ENCODE data around the gene MAP4K5. TPM values are rescaled to one million over a fixed set of nuclear protein-coding genes. Genes with fewer than 3 reads are reported as not detected.

The MAP4K5 gene
- total and polyA plus RNA-seq, 8 donors = 46.4 to 71.8 (median 62.6) TPM

DNA sequence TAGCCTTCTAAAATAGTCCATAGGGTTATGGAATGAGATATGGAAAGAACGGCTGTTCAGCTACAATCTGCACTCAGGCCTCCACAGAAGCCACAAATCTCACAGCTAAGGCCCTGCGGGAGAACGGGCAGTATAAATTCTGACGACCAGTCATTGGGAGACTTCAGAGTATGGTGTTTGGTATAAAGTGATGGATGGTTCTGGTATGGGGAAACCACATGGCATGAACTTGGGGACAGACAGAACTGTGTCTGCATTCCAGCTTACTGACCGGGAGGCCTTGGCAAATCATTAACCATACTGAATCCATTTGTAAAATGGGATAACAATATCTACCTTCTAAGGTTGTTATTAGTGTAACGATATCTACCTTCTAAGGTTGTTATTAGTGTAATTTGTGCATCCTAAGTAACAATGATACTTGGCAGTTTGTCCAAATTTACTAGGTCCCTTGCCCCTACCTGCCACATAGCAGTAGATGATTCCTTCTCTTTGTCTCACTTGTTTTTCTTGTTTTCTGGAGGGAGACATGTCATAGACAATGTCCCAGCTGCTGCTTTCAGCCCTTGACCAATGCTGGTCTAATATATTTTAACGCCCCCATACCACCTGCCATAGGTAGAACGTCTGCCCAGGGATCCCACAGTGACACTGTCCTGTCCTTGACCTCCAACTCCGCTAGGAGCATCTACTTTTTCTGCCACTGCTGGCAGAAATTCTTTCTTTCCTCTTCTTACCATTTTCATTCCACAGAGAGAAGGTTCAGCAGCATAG is 142.5 kb downstream of the MAP4K5 start:
- Histone ChIP-seq H3K4me1 (peaks cover 3 to 10% of the 10 kb centered on the region in 2 donors), H3K27me3 (no peaks in the 10 kb centered on the region), H3K9me3 (no peaks in the 10 kb centered on the region), H3K36me3 (no peaks in the 10 kb centered on the region), H3K27ac (no peak overlapping the region), H3K4me3 (no peak overlapping the region)
- TF ChIP-seq, protein P1, sequence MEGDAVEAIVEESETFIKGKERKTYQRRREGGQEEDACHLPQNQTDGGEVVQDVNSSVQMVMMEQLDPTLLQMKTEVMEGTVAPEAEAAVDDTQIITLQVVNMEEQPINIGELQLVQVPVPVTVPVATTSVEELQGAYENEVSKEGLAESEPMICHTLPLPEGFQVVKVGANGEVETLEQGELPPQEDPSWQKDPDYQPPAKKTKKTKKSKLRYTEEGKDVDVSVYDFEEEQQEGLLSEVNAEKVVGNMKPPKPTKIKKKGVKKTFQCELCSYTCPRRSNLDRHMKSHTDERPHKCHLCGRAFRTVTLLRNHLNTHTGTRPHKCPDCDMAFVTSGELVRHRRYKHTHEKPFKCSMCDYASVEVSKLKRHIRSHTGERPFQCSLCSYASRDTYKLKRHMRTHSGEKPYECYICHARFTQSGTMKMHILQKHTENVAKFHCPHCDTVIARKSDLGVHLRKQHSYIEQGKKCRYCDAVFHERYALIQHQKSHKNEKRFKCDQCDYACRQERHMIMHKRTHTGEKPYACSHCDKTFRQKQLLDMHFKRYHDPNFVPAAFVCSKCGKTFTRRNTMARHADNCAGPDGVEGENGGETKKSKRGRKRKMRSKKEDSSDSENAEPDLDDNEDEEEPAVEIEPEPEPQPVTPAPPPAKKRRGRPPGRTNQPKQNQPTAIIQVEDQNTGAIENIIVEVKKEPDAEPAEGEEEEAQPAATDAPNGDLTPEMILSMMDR (IDR thresholded peaks at IDR 0.05) = no peak
- intact Hi-C loops (cut with DNase I) = no loop called here
- DNase-seq = no peak
- no peak for ATAC-seq

DNA sequence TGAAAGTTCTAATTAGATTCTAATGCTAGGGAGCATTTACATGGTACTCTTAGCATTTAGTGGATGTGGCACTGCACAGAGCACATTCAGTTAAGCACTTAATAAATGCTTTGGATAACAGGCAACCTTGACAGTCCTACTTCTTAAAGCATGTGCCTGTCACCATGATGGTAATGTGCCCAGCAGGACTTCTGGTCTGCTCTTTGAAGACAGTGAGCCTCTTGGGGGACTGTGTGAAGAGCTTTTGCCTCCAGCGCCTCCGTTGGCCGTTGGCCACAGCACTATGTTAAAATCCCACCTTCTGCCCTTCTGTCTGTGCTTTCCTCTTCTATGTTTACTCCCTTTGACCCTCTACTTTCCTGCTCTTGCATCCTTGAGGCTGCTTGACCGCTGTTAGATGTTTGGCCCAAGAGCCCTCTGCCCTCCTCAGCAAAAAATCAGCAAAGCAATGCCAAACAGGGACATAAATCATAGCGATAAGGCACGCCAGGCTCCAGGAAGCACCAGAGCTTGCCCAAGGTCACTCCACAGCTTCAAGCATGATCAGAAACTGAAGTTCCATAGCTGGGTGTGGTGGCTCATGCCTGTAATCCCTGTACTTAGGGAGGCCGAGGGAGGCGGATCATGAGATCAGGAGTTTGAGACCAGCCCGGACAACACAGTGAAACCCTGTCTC is 144.0 kb downstream of the MAP4K5 start:
- Histone ChIP-seq H3K4me1 (peaks cover 0 to 3% of the 10 kb centered on the region in 2 donors), H3K27me3 (no peaks in the 10 kb centered on the region), H3K27ac (no peak overlapping the region), H3K9me3 (no peaks in the 10 kb centered on the region), H3K36me3 (no peaks in the 10 kb centered on the region), H3K4me3 (no peak overlapping the region)
- TF ChIP-seq, protein P1 (IDR thresholded peaks at IDR 0.05) = no peak
- ATAC-seq (peak; percentile 75), DNase-seq (no peak)
- intact Hi-C loops (cut with DNase I) = no loop called here

DNA sequence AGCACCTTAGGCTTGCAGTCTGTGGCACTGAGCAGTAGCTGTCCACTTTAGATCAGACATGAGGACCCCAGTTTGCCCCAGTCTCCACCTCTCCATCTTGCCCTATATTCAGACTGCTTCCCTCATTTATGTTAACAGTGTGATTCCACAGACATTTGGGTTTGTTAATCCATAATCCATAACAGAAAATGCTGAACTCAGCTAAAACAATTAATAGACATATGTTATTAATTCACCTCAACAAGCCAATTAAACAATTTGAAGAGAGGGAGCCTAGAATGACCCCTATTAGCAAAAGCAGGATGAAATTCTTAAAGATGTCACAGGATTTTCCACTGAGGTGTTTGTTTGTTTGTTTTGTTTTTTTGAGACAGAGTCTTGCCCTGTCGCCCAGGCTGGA is 144.8 kb downstream of the MAP4K5 start:
- H3K27me3 ChIP-seq = no peaks in the 10 kb centered on the region
- TF ChIP-seq, protein P1 (IDR thresholded peaks at IDR 0.05) = no peak
- DNase-seq (no peak), ATAC-seq (no peak)
- intact Hi-C loops (cut with DNase I) = no loop called here
- H3K4me3 ChIP-seq = no peak overlapping the region
- no peaks in the 10 kb centered on the region for H3K36me3 ChIP-seq
- H3K9me3 ChIP-seq = no peaks in the 10 kb centered on the region
- peaks cover 0 to 3% of the 10 kb centered on the region in 2 donors for H3K4me1 ChIP-seq
- no peak overlapping the region for H3K27ac ChIP-seq

DNA sequence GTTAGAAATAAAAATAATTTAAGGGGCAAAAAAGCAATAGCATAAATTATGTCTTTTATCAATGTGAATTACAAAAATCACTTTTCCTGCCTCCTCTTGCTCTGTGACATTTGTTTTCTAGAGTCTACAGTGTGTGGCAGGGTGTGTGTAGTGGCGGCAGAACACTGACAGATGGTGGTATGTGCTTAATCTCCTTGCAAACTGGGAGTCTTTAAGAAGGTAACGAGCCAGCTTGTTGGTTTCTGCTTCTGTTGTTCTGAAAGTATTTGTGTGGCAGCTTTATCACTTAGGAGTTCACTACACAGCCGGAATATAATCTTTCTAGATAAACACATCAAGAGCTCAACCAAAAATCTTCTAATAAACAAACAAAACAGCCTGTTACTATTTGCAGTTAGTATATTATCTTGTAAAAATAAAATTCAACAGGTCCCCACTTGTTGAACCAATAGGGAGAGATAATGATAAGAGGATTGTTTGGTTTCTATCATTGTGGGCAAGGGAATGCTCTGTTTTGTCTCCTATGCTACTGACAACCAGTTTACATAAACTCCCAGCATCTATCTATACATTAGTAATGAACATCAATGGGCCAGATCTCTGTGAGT is 148.6 kb downstream of the MAP4K5 start:
- DNase-seq (peak in 1 of 4 donors; percentile 41), ATAC-seq (peak; percentile 21)
- no peak overlapping the region for H3K27ac ChIP-seq
- no peaks in the 10 kb centered on the region for H3K36me3 ChIP-seq
- no peak overlapping the region for H3K4me3 ChIP-seq
- H3K4me1 ChIP-seq = peaks cover 0 to 3% of the 10 kb centered on the region in 2 donors
- H3K27me3 ChIP-seq = no peaks in the 10 kb centered on the region
- TF ChIP-seq, protein P1 (IDR thresholded peaks at IDR 0.05) = no peak
- H3K9me3 ChIP-seq = no peaks in the 10 kb centered on the region
- intact Hi-C loops (cut with DNase I) = no loop called here

DNA sequence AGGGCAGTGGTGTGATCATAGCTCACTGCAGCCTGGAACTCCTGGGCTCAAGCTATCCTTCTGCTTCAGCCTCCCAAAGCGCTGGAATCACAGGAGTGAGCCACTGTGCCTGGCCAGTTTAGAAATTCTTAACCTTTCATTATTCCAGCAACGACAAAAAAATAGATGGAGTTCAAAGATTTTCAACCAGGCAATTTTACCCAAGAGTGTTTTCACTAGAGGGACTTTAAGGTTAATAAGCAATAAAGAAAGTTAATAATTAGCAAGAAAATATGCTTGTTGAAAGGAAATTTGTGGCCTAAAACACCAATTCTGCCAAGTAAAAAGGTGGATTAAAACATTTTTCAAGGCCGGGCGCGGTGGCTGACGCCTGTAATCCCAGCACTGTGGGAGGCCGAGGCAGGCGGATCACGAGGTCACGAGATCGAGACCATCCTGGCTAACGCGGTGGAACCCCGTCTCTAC is 150.5 kb downstream of the MAP4K5 start:
- DNase-seq (no peak), ATAC-seq (peak; percentile 45)
- Histone ChIP-seq H3K36me3 (no peaks in the 10 kb centered on the region), H3K27ac (no peak overlapping the region), H3K9me3 (no peaks in the 10 kb centered on the region), H3K4me1 (no peaks in the 10 kb centered on the region), H3K27me3 (no peaks in the 10 kb centered on the region), H3K4me3 (no peak overlapping the region)
- intact Hi-C loops (cut with DNase I) = no loop called here
- TF ChIP-seq, protein P1 (IDR thresholded peaks at IDR 0.05) = no peak

All from left lung (tissue), 10 donors.